ENCODE data around the gene IL33.

The IL33 gene

DNA sequence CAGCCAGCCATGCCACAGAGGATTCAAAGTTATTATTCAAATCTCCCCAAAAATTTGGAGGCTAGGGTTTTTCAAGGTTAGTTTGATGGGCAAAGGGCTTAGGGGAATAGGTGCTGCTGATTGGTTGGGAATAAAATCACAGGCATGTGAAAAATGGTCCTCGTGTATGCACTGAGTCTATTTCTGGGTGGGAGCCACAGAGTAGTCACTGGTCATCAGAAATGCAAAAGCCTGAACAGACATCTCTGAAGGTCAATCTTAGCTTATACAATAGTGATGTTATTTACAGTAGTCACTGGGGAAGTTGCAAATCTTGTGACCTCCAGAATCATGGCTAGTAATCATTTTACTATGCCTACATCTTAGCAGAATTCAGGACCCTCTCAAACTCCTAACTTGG is 1.3 kb downstream of the IL33 start:
- Histone ChIP-seq H3K36me3 (no peaks in the 10 kb centered on the region), H3K27ac (no peak overlapping the region), H3K4me1 (ENCODE audit: control insufficient read depth in 1 of 2, insufficient read depth in 1 of 2, low read depth in 1 of 2, low read length in 1 of 2) (no peaks in the 10 kb centered on the region), H3K27me3 (no peaks in the 10 kb centered on the region), H3K4me3 (ENCODE audit: low read depth in 1 of 2, low read length in 1 of 2) (no peak overlapping the region), H3K9me3 (no peaks in the 10 kb centered on the region)
- TF ChIP-seq CTCF (IDR thresholded peaks at IDR 0.05): no peak

DNA sequence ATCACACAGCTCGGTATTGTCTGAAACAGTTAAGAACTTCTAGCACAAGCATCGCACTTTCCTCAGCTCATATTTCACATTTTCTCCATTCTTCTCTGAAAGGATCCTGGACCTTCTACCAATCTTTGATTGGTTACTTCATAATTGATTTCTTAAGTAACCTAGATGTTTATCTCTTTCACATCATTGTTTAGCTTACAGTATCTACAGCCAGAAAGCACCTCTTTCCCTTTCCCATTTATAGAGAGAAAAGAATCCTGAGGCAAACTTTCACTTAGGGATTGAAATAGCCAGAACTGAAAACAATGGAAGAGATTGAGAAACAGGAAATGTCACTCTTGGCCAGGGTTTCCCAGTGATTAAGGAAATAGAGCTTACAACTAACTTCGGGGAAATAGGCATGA is 2.5 kb downstream of the IL33 start:
- Histone ChIP-seq H3K27me3 (no peaks in the 10 kb centered on the region), H3K9me3 (no peaks in the 10 kb centered on the region), H3K36me3 (no peaks in the 10 kb centered on the region), H3K4me1 (ENCODE audit: control insufficient read depth in 1 of 2, insufficient read depth in 1 of 2, low read depth in 1 of 2, low read length in 1 of 2) (no peaks in the 10 kb centered on the region), H3K4me3 (ENCODE audit: low read depth in 1 of 2, low read length in 1 of 2) (no peak overlapping the region), H3K27ac (no peak overlapping the region)
- TF ChIP-seq CTCF (IDR thresholded peaks at IDR 0.05): no peak

DNA sequence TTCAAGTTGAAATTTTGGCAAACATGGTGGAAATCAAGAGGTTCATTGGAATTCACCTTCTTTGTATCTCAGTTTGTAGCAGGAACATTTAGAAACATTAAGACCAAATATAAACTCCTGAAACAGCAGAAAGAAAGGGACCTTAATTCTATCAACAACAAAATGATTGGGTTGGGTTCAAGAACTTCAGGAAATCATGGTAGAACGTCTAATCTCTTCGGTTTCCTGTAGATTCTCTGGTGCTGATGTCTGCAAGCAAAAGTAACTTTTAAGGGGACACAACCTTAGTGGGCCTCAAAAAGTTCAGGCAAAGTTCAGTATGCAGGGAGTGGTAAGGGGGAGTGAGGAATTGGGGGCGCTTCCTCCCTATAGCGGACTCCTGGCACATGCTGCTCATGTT is 3.4 kb downstream of the IL33 start:
- H3K4me3 ChIP-seq (ENCODE audit: low read depth in 1 of 2, low read length in 1 of 2): no peak overlapping the region
- H3K27me3 ChIP-seq: no peaks in the 10 kb centered on the region
- no peaks in the 10 kb centered on the region for H3K36me3 ChIP-seq
- no peak for TF ChIP-seq CTCF (IDR thresholded peaks at IDR 0.05)
- H3K9me3 ChIP-seq: no peaks in the 10 kb centered on the region
- no peaks in the 10 kb centered on the region for H3K4me1 ChIP-seq (ENCODE audit: control insufficient read depth in 1 of 2, insufficient read depth in 1 of 2, low read depth in 1 of 2, low read length in 1 of 2)
- H3K27ac ChIP-seq: no peak overlapping the region

GRCh38 chr9:6219981-6220380 is 4.4 kb downstream of the IL33 start:
- Histone ChIP-seq H3K27me3 (no peaks in the 10 kb centered on the region), H3K36me3 (no peaks in the 10 kb centered on the region), H3K9me3 (no peaks in the 10 kb centered on the region), H3K27ac (no peak overlapping the region), H3K4me1 (ENCODE audit: control insufficient read depth in 1 of 2, insufficient read depth in 1 of 2, low read depth in 1 of 2, low read length in 1 of 2) (no peaks in the 10 kb centered on the region), H3K4me3 (ENCODE audit: low read depth in 1 of 2, low read length in 1 of 2) (no peak overlapping the region)
- TF ChIP-seq CTCF (IDR thresholded peaks at IDR 0.05): no peak

- Histone ChIP-seq H3K36me3 (no peaks in the 10 kb centered on the region), H3K4me3 (ENCODE audit: low read depth in 1 of 2, low read length in 1 of 2) (no peak overlapping the region)
Measured at GRCh38 chr9:6224393-6225154, 9.0 kb downstream of the IL33 start.

More at GRCh38 chr9:6224393-6225154, 9.0 kb downstream of the IL33 start:
- Histone ChIP-seq H3K4me1 (ENCODE audit: control insufficient read depth in 1 of 2, insufficient read depth in 1 of 2, low read depth in 1 of 2, low read length in 1 of 2) (no peaks in the 10 kb centered on the region), H3K9me3 (no peaks in the 10 kb centered on the region), H3K27me3 (peaks cover 6% of the 10 kb centered on the region), H3K27ac (no peak overlapping the region)
- no peak for TF ChIP-seq CTCF (IDR thresholded peaks at IDR 0.05)

All from neutrophil (primary cell).